K562 (cell line): Measurements from ENCODE around the gene PTPN14. TPM values are rescaled to one million over a fixed set of nuclear protein-coding genes. Genes with fewer than 3 reads are reported as not detected.

Experiments
- ATAC-seq: fragments of 200-7000 bp; cut with Tn5 transposase; 3 replicates; pipeline ENCODE4 v1.9.1; 2020; ENCODE audit warnings: moderate library complexity
- BruUV-seq: library from RNA; stranded (reverse); fragments of 400-500 nt; replicated peaks from 2 replicates; lab custom pipeline; 2021; lab: Mats Ljungman, UMichigan
- CTCF ChIA-PET: fragments of 300-600 bp; formaldehyde crosslinking; extraction: SDS; loops from one replicate; lab custom pipeline; 2021; ENCODE audit warnings: low intra/inter-chr PET ratio; lab: Yijun Ruan, JAX
- POLR2A ChIA-PET: fragments of 300-600, 350-650 bp; sonication (Branson Sonifier 250); formaldehyde crosslinking; extraction: SDS; loops from one replicate; lab custom pipeline; 2021; ENCODE audit warnings: antibody characterized with exemption, inconsistent platforms; lab: Yijun Ruan, JAX
- DNase-seq, 4 experiments: peaks; one replicate each; pipeline versions ENCODE4 v3.0.0 to v3.0.0-alpha.2; 2011 to 2018; ENCODE audit warnings: low spot score in 3 of 4, mixed read lengths in 3 of 4; ENCODE audit errors: extremely low read depth in 1 of 4
- FAIRE-seq: peaks from 2 replicates; lab custom pipeline; 2011; peaks lifted over from hg19 to GRCh38; lab: Jason Lieb, UNC
- H2AFZ ChIP-seq: 2 replicates; pipeline ENCODE4 v1.6.0; 2011; ENCODE audit warnings: low read depth, low read length, control low read depth, inconsistent platforms
- H3K27ac ChIP-seq: fragments of 200-600 bp; 3 replicates; pipeline ENCODE4 v1.8.0; 2011; ENCODE audit warnings: low read depth, mild to moderate bottlenecking, control low read depth, inconsistent platforms, low read length, moderate library complexity, mixed read lengths; ENCODE audit errors: extremely low read depth
- H3K27me3 ChIP-seq, 2 experiments: fragments of 300-600 bp in 1 of 2; 2 replicates in 1 of 2; 3 replicates in 1 of 2; pipeline versions ENCODE4 v1.6.0 to v1.8.0; 2011; ENCODE audit warnings: inconsistent platforms in 2 of 2, low read length in 2 of 2, mild to moderate bottlenecking in 1 of 2, mixed read lengths in 1 of 2, moderate library complexity in 1 of 2; ENCODE audit not compliant: control insufficient read depth in 2 of 2, insufficient read depth in 2 of 2
- H3K36me3 ChIP-seq: fragments of 300-600 bp; 3 replicates; pipeline ENCODE4 v1.8.0; 2011; ENCODE audit warnings: mild to moderate bottlenecking, low read length, inconsistent platforms; ENCODE audit not compliant: control insufficient read depth, insufficient read depth
- H3K4me1 ChIP-seq, 2 experiments: fragments of 200-600 bp in 1 of 2; replicated peaks in 1 of 2; 2 replicates in 1 of 2; 3 replicates in 1 of 2; pipeline versions ENCODE4 v1.5.1 to v1.8.0; 2011; ENCODE audit warnings: inconsistent platforms in 2 of 2, low read length in 2 of 2, mild to moderate bottlenecking in 1 of 2, mixed read lengths in 1 of 2, moderate library complexity in 1 of 2; ENCODE audit not compliant: control insufficient read depth in 2 of 2, insufficient read depth in 2 of 2
- H3K4me2 ChIP-seq: 2 replicates; pipeline ENCODE4 v1.6.1; 2011; ENCODE audit warnings: low read length, control low read depth, inconsistent platforms, mixed read lengths; ENCODE audit not compliant: insufficient read depth
- H3K4me3 ChIP-seq: fragments of 200-600 bp; sonication (generic), shearing (Covaris generic); 2 replicates; pipeline ENCODE4 v1.5.1; 2016; ENCODE audit warnings: control low read depth, inconsistent platforms
- H3K79me2 ChIP-seq: fragments of 200-600 bp; 3 replicates; pipeline ENCODE4 v1.8.0; 2011; ENCODE audit warnings: low read length, inconsistent platforms; ENCODE audit not compliant: control insufficient read depth, insufficient read depth
- H3K9ac ChIP-seq, 2 experiments: 2 replicates each; pipeline versions ENCODE4 v1.6.0 to v1.6.1; 2011; ENCODE audit warnings: low read depth in 2 of 2, low read length in 2 of 2, control low read depth in 1 of 2, inconsistent platforms in 1 of 2, mild to moderate bottlenecking in 1 of 2, mixed read lengths in 1 of 2; ENCODE audit not compliant: insufficient read depth in 1 of 2
- H3K9me1 ChIP-seq: one replicate; pipeline ENCODE4 v1.6.0; 2011; ENCODE audit warnings: inconsistent platforms, mild to moderate bottlenecking, low read length, moderate library complexity; ENCODE audit not compliant: control insufficient read depth, insufficient read depth
- H3K9me3 ChIP-seq: replicated peaks from 2 replicates; pipeline ENCODE4 v1.5.1; 2011; ENCODE audit warnings: low read depth, low read length, inconsistent platforms; ENCODE audit not compliant: control insufficient read depth, insufficient read depth
- H4K20me1 ChIP-seq: replicated peaks from 2 replicates; pipeline ENCODE4 v1.6.1; 2011; ENCODE audit warnings: low read length, inconsistent platforms, mixed read lengths; ENCODE audit not compliant: control insufficient read depth, insufficient read depth
- CHD1 ChIP-seq: fragments of 200-600 bp; sonication (generic); IDR thresholded peaks from one replicate; pipeline ENCODE4 v1.6.1; 2012; ENCODE audit warnings: mild to moderate bottlenecking, moderate library complexity, low read length, inconsistent platforms
- FUS ChIP-seq: fragments of 200-400 bp; formaldehyde crosslinking; optimal IDR thresholded peaks from 2 replicates; pipeline ENCODE3; 2017; ENCODE audit warnings: low read depth, low read length
- GABPB1 ChIP-seq: sonication (generic); formaldehyde crosslinking; IDR thresholded peaks from 2 replicates; pipeline ENCODE4 v1.8.0; 2022; ENCODE audit warnings: mild to moderate bottlenecking, missing genetic modification reagents
- HMGXB4 ChIP-seq: sonication (generic); formaldehyde crosslinking; IDR thresholded peaks from 2 replicates; pipeline ENCODE4 v1.8.1; 2023; ENCODE audit warnings: mild to moderate bottlenecking, missing genetic modification reagents
- HOMEZ ChIP-seq: fragments of 250-450 bp; sonication (Bioruptor Pico); IDR thresholded peaks from 2 replicates; pipeline ENCODE4 v1.4.0; 2020; ENCODE audit warnings: mild to moderate bottlenecking, moderate library complexity
- KDM2B ChIP-seq: fragments of 250-450 bp; sonication (Bioruptor Pico); IDR thresholded peaks from 2 replicates; pipeline ENCODE4 v1.8.0; 2021; ENCODE audit warnings: mild to moderate bottlenecking, moderate library complexity
- MLLT1 ChIP-seq, 2 experiments: fragments of 450-650 bp; IDR thresholded peaks; 2 replicates each; pipeline ENCODE4 v1.6.1; 2016
- NFYB ChIP-seq: IDR thresholded peaks from 2 replicates; pipeline ENCODE4 v1.6.1; 2011; ENCODE audit warnings: mild to moderate bottlenecking, moderate library complexity; ENCODE audit not compliant: insufficient read length; ENCODE audit errors: extremely low read depth
- PRPF4 ChIP-seq: fragments of 200-400 bp; formaldehyde crosslinking; IDR thresholded peaks from one replicate; pipeline ENCODE4 v1.6.1; 2017; ENCODE audit warnings: low read length, low read depth, mild to moderate bottlenecking; ENCODE audit not compliant: insufficient read depth, poor library complexity, severe bottlenecking
- RBM25 ChIP-seq: fragments of 200-400 bp; formaldehyde crosslinking; IDR thresholded peaks from 2 replicates; pipeline ENCODE4 v1.6.1; 2018; ENCODE audit warnings: low read length, low read depth, moderate library complexity; ENCODE audit not compliant: severe bottlenecking
- RCOR1 ChIP-seq, 2 experiments: IDR thresholded peaks; 2 replicates each; pipeline ENCODE4 v1.6.1; 2012; ENCODE audit warnings: low read depth in 2 of 2, low read length in 2 of 2, borderline replicate concordance in 1 of 2, improper control_type of control experiment in 1 of 2
- RHOXF2B ChIP-seq: fragments of 250-450 bp; sonication (Bioruptor Pico); conservative IDR thresholded peaks from 2 replicates; pipeline ENCODE4 v1.5.1; 2021
- TOE1 ChIP-seq, 2 experiments: fragments of 450-650 bp in 1 of 2; sonication (generic) in 1 of 2; formaldehyde crosslinking in 1 of 2; IDR thresholded peaks; 2 replicates each; pipeline versions ENCODE4 v1.7.1 to v1.8.0; 2016 to 2022; ENCODE audit warnings: borderline replicate concordance in 2 of 2, mild to moderate bottlenecking in 2 of 2, antibody characterized with exemption in 1 of 2, inconsistent platforms in 1 of 2, low read depth in 1 of 2, missing genetic modification reagents in 1 of 2, moderate library complexity in 1 of 2
- ZBED1 ChIP-seq: IDR thresholded peaks from 2 replicates; pipeline ENCODE4 v1.6.1; 2014
- WGBS: fragments of 100-300 bp; shearing (Covaris generic); methylation state at CpG from one replicate; pipeline ENCODE4 v1.1.6; 2016; ENCODE audit warnings: low coverage, mixed read lengths; ENCODE audit not compliant: insufficient coverage; ENCODE audit errors: missing lambda C conversion rate; 5-methylcytosine and 5-hydroxymethylcytosine counted together
- in situ Hi-C: fragments of 300-500 bp; cut with MboI; formaldehyde crosslinking; loops from 4 replicates; pipeline ENCODE4 v1.15.0; 2018; ENCODE audit warnings: inconsistent platforms, mixed read lengths
- intact Hi-C: fragments of 100-400 bp; cut with micrococcal nuclease; formaldehyde crosslinking; loops from 2 replicates; pipeline ENCODE4 v1.14.2; 2022
- polyA plus RNA-seq, 8 experiments: library from polyadenylated mRNA; depleted of rRNA in 4 of 8; stranded (reverse) in 5 of 8; unstranded in 3 of 8; fragments of >200 nt; fragmentation: Nextera tagmentation in 2 of 8; fragmentation: Illumina TruSeq in 1 of 8; extraction: Ambion mirVana in 2 of 8; extraction: Trizol in 1 of 8; gene quantifications; 2 replicates each; pipeline versions ENCODE4 v1.2.1 to v1.2.3, GENCODE V29; 2011 to 2014; ENCODE audit warnings: inconsistent platforms in 1 of 8, missing spikeins in 1 of 8
- total RNA-seq, 7 experiments: library from RNA; depleted of rRNA in 6 of 7; stranded (reverse); fragments of >200 nt in 6 of 7; fragmentation: Illumina TruSeq in 2 of 7; extraction: Trizol in 2 of 7; gene quantifications; 2 replicates each; pipeline versions ENCODE4 v1.2.1 to v1.2.3, GENCODE V29; 2011 to 2021; ENCODE audit warnings: low replicate concordance in 1 of 7

PTPN14 gene
- total and polyA plus RNA-seq, 9 of the 15 experiments (the other 6 are each of a cell fraction or from before 2014, with no cell fraction given), result 0.01 to 0.29 (median 0.04) TPM; not detected in 6

- intact Hi-C loops (no loop called here), in situ Hi-C loops (no loop called here)
- TF ChIP-seq ZBED1 (no peak), RBM25 (no peak), MLLT1 (IDR thresholded peaks at IDR 0.05) (no peak), HMGXB4 (CRISPR knock-in tag) (no peak), TOE1 (IDR thresholded peaks at IDR 0.05; ENCODE audit: borderline replicate concordance) (no peak), TOE1 (CRISPR knock-in tag; IDR thresholded peaks at IDR 0.05; ENCODE audit: borderline replicate concordance, low read depth) (no peak), HOMEZ (CRISPR knock-in tag) (no peak), PRPF4 (no peak), FUS (no peak), KDM2B (no peak), RCOR1 (IDR thresholded peaks at IDR 0.05; ENCODE audit: borderline replicate concordance in 1 of 2, low read depth in 2 of 2, low read length in 2 of 2) (no peak), RHOXF2B (CRISPR knock-in tag) (no peak), NFYB (no peak), GABPB1 (CRISPR knock-in tag) (no peak), CHD1 (no peak)
- no peak overlapping the region for H3K4me3 ChIP-seq
- no TSS peak for BruUV-seq
- no peak for DNase-seq
- no peak overlapping the region for H3K4me2 ChIP-seq
- no peak overlapping the region for H3K27ac ChIP-seq
- H3K4me1 ChIP-seq, result no peaks in the 10 kb centered on the region
- no peak overlapping the region for H3K9ac ChIP-seq
- H3K9me1 ChIP-seq, result no peaks in the 10 kb centered on the region
- no peaks in the 10 kb centered on the region for H4K20me1 ChIP-seq
- 0% methylated on average over 3 of the region's 3 CpGs for WGBS
- H3K79me2 ChIP-seq, result no peaks in the 10 kb centered on the region
- H3K27me3 ChIP-seq, result peaks cover 0 to 6% of the 10 kb centered on the region in 2 experiments; a peak in 2 of 5 replicates
- POLR2A ChIA-PET, result interaction anchor here (0.7 kb wide), 1 partner anchor 84 kb away, joined by 4 read pairs; no protein-coding TSS in a partner anchor
- CTCF ChIA-PET, result no interaction called here
- H2AFZ ChIP-seq, result no peak overlapping the region
- no peak for ATAC-seq
- H3K9me3 ChIP-seq, result no peaks in the 10 kb centered on the region
- no peak for FAIRE-seq
- H3K36me3 ChIP-seq, result no peaks in the 10 kb centered on the region
Measured at GRCh38 chr1:214453109-214453722, 98.2 kb downstream of the PTPN14 start.
